HG02981 (cell line): ENCODE data around the gene BSND.

ENCODE experiments used
- ATAC-seq: cut with Tn5 transposase; IDR thresholded peaks from one replicate; pipeline ENCODE4 v1.9.1; 2021; ENCODE audit warnings: mild to moderate bottlenecking, moderate library complexity; ENCODE audit not compliant: unreplicated experiment

Gene BSND

GRCh38 chr1:54975356-54976108 lies 23.2 kb upstream of the BSND start:
- ATAC-seq: no peak

DNA sequence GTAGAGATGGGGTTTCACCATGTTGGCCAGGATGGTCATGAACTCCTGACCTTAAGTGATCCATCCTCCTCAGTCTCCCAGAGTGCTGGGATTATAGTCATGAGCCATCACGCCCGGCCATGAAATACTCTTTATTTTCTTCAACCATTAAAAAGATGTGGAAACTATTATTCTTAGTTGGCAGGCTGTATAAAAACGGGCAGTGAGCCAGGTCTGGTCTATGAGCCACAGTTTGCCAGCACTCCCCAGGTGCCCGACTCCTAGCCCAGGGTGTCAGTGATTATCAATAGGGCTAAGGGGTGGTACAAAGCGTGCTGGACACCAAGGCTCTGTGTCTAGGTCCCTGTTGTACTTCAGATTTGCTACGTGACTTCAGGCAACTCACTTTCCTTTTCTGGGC lies 22.0 kb upstream of the BSND start:
- no peak for ATAC-seq

DNA sequence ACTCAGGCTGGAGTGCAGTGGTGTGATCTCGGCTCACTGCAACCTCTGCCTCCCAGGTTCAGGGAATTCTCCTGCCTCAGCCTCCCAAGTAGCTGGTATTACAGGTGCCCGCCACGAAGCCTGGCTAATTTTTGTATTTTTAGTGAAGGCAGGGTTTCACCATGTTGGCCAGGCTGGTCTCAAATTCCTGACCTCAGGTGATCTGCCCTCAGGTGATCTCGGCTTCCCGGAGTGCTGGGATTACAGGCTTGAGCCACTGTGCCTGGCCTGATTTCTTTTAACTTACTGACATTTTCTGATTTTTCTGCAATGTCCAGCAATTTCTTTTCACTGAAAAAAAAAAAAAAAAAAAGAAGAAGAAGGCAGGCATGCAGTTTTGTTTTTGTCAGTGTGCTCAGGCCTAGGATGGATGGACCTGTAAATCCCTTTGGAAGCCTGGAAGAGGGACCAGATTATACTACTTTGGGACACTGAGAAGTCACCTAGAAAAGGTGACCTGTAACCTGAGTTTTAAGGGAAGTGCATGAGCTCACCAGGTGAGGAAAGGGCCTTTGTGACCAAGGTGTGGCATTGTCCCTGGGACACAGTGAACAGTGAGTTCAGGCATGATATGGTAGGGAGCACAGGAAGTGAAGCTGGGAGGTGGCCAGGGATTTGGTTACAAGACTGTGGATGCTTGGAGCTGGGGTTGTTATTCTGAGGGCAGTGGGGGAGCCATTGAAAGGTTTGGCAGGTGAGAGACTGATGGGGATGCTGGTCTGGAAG lies 21.0 kb upstream of the BSND start:
- no peak for ATAC-seq

DNA sequence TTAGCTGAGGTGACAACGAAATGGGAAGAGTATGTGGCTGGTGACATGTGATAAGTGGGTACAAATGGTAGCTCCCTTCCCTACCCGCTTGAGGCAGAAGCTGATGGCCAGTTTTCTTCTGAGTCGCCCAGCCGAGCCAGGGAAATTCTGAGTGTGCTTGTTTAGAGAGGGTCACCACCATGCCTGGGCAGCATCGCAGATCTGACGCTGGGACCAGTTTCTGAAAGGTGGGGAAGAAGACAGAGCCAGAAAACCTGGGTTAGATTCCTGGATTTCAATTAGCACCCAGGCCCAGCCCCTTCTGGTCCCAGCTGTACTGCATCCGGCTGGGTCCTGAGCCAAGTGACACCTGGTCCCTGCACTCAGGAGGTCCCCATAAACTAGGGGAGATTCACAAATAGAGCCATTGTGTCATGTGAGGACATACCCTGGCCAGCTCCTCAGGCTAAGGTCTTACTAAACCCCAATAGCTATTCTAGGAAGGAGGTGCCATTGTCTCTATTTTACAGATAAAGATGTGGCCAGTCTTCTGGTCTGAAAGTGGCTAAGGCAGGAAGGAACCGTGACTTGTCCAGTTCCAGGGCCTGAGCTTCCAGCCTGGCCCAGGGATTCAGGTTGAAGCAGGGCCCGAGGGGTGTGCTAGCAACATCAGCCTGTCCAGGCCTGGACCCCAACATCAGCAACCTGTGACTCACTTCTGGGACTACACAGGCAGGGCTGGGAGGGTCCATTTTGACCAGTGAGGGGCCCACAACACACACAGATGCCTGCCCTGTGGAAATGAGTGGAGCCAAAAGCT lies 20.0 kb upstream of the BSND start:
- no peak for ATAC-seq

- no peak for ATAC-seq
These were observed 19.3 kb upstream of the BSND start for GRCh38 chr1:54979327-54979891.

DNA sequence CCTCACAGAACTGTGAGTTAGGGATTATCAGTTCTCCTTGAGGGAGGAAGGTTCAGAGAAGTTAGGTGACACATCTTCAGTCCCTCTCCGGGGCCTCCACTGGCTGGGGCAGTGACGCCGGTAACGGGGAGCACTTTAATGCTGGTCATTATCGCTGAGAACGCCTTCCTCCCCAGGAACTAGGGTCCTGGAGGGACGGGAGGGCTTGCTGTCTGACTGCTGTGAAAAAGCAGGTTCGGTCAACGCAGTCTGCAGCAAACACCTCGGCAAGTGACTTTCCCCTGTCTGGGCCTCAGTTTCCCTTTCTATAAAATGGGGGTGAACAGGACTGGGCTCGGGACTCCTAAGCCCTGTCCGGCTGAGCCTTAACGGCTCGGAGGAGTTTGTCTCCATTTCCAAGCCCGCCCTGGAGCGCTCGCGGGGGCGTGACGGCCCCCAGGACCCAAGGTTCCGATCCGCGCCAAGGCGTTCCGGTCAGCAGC lies 18.6 kb upstream of the BSND start:
- no peak for ATAC-seq

DNA sequence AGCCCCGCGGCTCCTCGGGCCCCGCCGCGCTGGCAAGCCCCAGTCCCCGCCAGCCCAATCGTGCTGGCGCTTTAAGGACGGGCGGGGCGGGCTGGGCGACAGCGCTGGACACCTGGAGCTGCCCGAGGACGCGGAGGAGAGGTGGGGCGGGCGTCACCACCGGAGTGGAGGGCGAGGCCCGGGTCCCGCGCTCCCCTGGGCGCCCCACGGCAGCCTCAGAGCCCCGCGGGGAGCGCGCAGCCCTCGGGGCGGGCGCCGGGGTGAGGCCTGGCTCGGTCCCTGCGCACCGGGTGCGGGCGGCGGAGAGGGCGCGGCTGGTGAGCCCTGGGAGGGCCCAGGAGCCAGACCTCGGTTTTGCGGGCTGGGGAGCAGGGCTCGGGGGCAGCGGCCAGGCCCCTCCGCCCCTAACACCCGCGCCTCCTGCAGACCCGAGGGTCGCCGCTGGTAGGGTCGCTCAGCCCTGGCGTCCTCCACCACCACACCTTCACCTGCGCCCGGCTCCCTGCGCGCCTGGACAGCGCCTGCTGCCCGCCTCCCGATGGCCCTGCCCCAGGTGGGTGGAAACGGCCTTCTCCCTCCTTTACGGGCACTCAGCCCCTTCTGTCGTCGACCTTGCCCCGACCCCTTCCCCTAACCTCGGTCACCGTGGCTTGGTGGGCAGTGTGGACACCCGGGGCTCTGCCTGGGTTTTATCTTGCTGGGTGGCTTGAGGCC lies 18.0 kb upstream of the BSND start, which contains the start of gene TMEM61:
TSS of gene TMEM61 (plus strand) at position 101 of the 714 bp plus-strand sequence. CDS start at position 539, 438 bp downstream.
- no peak for ATAC-seq

GRCh38 chr1:54981466-54981865 lies 17.3 kb upstream of the BSND start:
- ATAC-seq: no peak

DNA sequence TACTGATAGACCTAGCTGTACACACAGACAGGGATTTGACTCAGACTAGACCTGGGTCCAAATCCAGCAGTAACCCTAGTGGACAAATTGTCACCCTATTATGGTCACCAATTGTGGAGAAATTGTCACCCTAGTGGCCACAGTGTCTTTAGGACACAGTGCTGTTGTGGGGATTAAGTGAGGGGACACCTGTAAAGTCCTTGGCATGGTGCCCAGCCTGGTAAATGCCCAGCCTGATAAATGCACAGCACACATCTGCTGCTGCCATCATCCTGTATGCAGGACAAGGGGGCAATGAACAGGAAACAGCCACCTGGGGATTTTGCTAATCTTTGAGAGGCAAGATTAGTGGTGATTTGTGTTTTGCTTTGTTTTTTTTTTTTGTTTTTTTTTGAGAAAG lies 16.0 kb upstream of the BSND start:
- ATAC-seq: no peak

DNA sequence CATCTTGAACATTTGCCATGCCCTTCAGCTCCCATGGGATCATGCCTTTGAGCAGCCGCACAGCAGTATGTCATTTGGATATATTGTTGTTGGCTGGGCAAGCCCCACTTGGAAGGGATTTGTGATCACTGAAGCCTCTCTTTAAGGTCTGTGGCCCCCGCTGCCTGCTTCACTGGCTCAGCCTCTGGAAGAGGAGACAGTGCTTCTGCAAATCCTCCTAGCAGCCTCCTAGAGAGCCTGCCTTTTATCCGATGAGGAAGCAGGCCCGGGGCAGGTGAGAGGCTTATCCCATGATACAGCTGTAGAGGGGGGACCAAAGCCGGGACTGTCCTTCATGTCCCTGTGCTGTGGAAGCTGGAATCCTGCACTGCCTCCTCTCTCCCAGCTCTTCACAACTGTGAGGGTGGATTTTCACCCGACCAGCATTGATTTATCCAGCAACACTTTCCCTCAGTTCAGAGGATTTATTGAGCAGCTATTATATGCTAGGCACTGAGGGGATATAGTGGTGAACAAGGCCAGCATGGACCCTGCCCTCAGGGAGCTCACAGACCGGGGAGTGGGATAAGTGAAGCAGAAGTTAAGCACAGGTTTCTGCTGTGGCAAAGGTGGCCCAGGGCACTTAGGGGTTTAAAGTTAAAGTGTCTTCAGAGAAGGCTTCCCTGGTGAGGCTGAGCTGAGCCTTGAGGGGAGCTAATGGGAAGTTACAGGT lies 14.4 kb upstream of the BSND start:
- ATAC-seq: no peak

GRCh38 chr1:54985556-54985955 lies 13.2 kb upstream of the BSND start:
- no peak for ATAC-seq

- ATAC-seq: no peak
These were observed 12.7 kb upstream of the BSND start for GRCh38 chr1:54986025-54986424.

DNA sequence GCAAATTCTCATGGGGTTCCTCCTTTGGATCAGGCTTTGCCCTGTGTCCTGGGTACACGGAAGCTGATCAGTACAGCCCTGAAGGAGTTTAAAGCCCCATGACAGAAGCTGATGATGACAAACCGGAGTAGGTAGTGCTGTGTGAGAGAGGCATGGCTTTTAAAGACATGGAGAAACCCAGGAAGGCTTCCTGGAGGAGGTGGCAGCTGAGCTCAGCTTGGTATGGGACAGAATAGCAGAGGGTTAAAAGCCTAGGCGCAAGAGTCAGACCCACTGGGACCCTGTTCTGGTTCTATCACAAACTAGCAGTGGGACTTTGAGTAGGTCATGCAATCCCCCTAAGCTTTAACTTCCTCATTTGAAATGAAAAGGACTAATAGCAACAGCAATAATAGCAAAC lies 12.2 kb upstream of the BSND start:
- ATAC-seq: no peak

DNA sequence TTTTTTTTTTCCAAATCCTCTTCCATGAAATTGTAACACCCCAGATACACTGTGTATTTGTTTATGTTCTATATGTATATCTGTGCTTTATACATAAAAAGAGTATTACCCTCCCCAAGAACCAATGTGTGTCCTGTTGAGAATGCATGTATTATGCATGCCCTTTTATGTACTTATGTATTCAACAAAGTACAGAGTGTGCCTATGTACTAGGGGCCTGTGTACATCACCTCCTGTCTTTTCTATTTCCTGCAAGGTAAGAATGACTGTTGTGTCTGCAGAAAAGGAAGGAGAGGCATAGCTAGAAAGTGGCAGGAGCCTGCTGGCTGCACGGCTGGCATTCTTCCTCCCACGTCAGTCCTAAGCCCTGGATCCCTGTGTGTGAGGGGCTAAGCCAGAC lies 11.3 kb upstream of the BSND start:
- ATAC-seq: no peak

DNA sequence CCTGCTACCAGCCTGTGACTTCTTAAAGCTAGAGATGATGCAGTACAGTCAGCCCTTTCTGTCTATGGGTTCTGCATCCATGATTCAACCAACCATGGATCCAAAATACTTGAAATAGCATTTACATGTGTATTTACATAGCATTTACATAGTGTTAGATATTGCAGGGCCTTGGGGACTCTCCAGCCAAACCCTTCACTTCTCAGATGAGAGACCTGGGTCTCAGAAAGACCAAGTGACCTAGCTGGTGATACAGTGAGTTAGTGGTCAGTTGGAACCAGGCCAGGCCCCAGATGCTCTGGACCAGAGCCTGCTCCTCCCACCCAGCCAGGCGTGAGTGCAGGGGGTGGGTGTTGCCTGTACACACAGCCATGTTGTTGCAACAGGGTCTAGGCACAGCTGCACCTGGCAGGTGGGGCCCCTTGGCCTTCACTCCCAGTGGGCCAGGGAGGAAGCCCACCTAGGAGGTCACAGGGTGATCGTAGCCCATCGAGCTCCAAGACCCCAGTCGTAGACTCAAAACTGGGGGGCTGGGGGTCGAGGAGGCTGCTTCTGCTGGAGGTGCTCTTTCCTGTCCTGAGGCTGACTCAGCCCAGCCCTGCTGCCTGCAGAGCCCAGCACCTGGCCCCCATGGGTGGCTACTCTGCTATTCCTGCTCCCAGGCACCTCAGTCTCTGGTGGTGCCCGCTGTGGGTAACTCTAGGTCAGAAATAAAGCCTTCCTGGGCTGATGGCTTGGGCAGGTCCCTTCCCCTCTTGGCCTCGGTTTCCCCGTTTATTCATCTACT lies 10.6 kb upstream of the BSND start:
- ATAC-seq: no peak

- no peak for ATAC-seq
These were observed 9.8 kb upstream of the BSND start for GRCh38 chr1:54988975-54989374.

GRCh38 chr1:54989473-54989872 lies 9.3 kb upstream of the BSND start:
- no peak for ATAC-seq

GRCh38 chr1:54989968-54990810 lies 8.5 kb upstream of the BSND start:
- ATAC-seq: no peak
